ENCODE results near the gene ASPA.

Gene ASPA

GRCh38 chr17:3526491-3526890 lies 50.7 kb downstream of the ASPA start:
- H3K9me3 ChIP-seq (ENCODE audit: control insufficient read depth, insufficient read depth, low read depth, low read length), result no peaks in the 10 kb centered on the region
- no peaks in the 10 kb centered on the region for H3K4me1 ChIP-seq (ENCODE audit: control insufficient read depth, insufficient read depth, low read length)
- ChIA-PET POLR2A (no interaction called here), CTCF (interaction anchor here (0.7 to 1.0 kb wide), 3 partner anchors 9 to 121 kb away, joined by 3 to 5 read pairs (median 4); no protein-coding TSS in a partner anchor)
- no peak for TF ChIP-seq ZSCAN5A (tag by site-specific recombination; IDR thresholded peaks at IDR 0.05)
- TF ChIP-seq ZNF623 (tag by site-specific recombination; IDR thresholded peaks at IDR 0.05), result no peak
- TF ChIP-seq ZBTB44 (tag by site-specific recombination; IDR thresholded peaks at IDR 0.05), result no peak
- no peak for TF ChIP-seq ZBTB20 (tag by site-specific recombination; IDR thresholded peaks at IDR 0.05)
- H3K36me3 ChIP-seq (ENCODE audit: control insufficient read depth in 2 of 2, insufficient read depth in 1 of 2, low read length in 2 of 2), result no peaks in the 10 kb centered on the region
- H3K4me3 ChIP-seq (ENCODE audit: low read depth, low read length), result no peak overlapping the region
- H3K27ac ChIP-seq (ENCODE audit: extremely low read depth, low read depth, low read length), result no peak overlapping the region

GRCh38 chr17:3526971-3527370 lies 51.2 kb downstream of the ASPA start:
- CTCF ChIA-PET, result interaction anchor here (0.7 kb wide), 2 partner anchors 99 to 120 kb away, joined by 3 to 5 read pairs; no protein-coding TSS in a partner anchor
- Histone ChIP-seq H3K27ac (ENCODE audit: extremely low read depth, low read depth, low read length) (no peak overlapping the region), H3K4me1 (ENCODE audit: control insufficient read depth, insufficient read depth, low read length) (no peaks in the 10 kb centered on the region), H3K4me3 (ENCODE audit: low read depth, low read length) (no peak overlapping the region), H3K36me3 (ENCODE audit: control insufficient read depth in 2 of 2, insufficient read depth in 1 of 2, low read length in 2 of 2) (no peaks in the 10 kb centered on the region), H3K9me3 (ENCODE audit: control insufficient read depth, insufficient read depth, low read depth, low read length) (no peaks in the 10 kb centered on the region)
- POLR2A ChIA-PET, result no interaction called here
- TF ChIP-seq ZNF302 (tag by site-specific recombination; IDR thresholded peaks at IDR 0.05; ENCODE audit: low read depth), result no peak
- no peak for TF ChIP-seq IKZF3 (tag by site-specific recombination; IDR thresholded peaks at IDR 0.05)
- TF ChIP-seq, protein P1, sequence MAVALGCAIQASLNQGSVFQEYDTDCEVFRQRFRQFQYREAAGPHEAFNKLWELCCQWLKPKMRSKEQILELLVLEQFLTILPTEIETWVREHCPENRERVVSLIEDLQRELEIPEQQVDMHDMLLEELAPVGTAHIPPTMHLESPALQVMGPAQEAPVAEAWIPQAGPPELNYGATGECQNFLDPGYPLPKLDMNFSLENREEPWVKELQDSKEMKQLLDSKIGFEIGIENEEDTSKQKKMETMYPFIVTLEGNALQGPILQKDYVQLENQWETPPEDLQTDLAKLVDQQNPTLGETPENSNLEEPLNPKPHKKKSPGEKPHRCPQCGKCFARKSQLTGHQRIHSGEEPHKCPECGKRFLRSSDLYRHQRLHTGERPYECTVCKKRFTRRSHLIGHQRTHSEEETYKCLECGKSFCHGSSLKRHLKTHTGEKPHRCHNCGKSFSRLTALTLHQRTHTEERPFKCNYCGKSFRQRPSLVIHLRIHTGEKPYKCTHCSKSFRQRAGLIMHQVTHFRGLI (tag by site-specific recombination; IDR thresholded peaks at IDR 0.05), result no peak
- TF ChIP-seq ZNF394 (tag by site-specific recombination; IDR thresholded peaks at IDR 0.05; ENCODE audit: borderline replicate concordance), result no peak
- no peak for TF ChIP-seq ZNF623 (tag by site-specific recombination; IDR thresholded peaks at IDR 0.05)
- TF ChIP-seq ZNF660 (tag by site-specific recombination; IDR thresholded peaks at IDR 0.05), result no peak
- TF ChIP-seq TRIM28 (IDR thresholded peaks at IDR 0.05; ENCODE audit: borderline replicate concordance, low read length), result no peak
- no peak for TF ChIP-seq SP7 (tag by site-specific recombination; IDR thresholded peaks at IDR 0.05)
- no peak for TF ChIP-seq GLIS1 (tag by site-specific recombination; IDR thresholded peaks at IDR 0.05)

- TF ChIP-seq ZNF366 (tag by site-specific recombination; conservative IDR thresholded peaks at IDR 0.05) (peak; percentile 92), ZNF792 (tag by site-specific recombination; IDR thresholded peaks at IDR 0.05) (no peak)
- POLR2A ChIA-PET, result no interaction called here
- no peaks in the 10 kb centered on the region for H3K36me3 ChIP-seq (ENCODE audit: control insufficient read depth in 2 of 2, insufficient read depth in 1 of 2, low read length in 2 of 2)
- H3K27ac ChIP-seq (ENCODE audit: extremely low read depth, low read depth, low read length), result no peak overlapping the region
- no peaks in the 10 kb centered on the region for H3K9me3 ChIP-seq (ENCODE audit: control insufficient read depth, insufficient read depth, low read depth, low read length)
- H3K4me3 ChIP-seq (ENCODE audit: low read depth, low read length), result no peak overlapping the region
- CTCF ChIA-PET, result no interaction called here
- no peaks in the 10 kb centered on the region for H3K4me1 ChIP-seq (ENCODE audit: control insufficient read depth, insufficient read depth, low read length)
Measured at GRCh38 chr17:3527468-3527867, 51.7 kb downstream of the ASPA start.

- no peak overlapping the region for H3K4me3 ChIP-seq (ENCODE audit: low read depth, low read length)
- no peak overlapping the region for H3K27ac ChIP-seq (ENCODE audit: extremely low read depth, low read depth, low read length)
- POLR2A ChIA-PET, result no interaction called here
- H3K9me3 ChIP-seq (ENCODE audit: control insufficient read depth, insufficient read depth, low read depth, low read length), result no peaks in the 10 kb centered on the region
- H3K36me3 ChIP-seq (ENCODE audit: control insufficient read depth in 2 of 2, insufficient read depth in 1 of 2, low read length in 2 of 2), result no peaks in the 10 kb centered on the region
- CTCF ChIA-PET, result no interaction called here
- H3K4me1 ChIP-seq (ENCODE audit: control insufficient read depth, insufficient read depth, low read length), result no peaks in the 10 kb centered on the region
- no peak for TF ChIP-seq ZIC2 (tag by site-specific recombination; IDR thresholded peaks at IDR 0.05)
- no peak for TF ChIP-seq ZNF654 (tag by site-specific recombination; IDR thresholded peaks at IDR 0.05; ENCODE audit: low read depth)
- TF ChIP-seq ZNF266 (tag by site-specific recombination; IDR thresholded peaks at IDR 0.05; ENCODE audit: low read depth), result no peak
- no peak for TF ChIP-seq TRIM28 (IDR thresholded peaks at IDR 0.05; ENCODE audit: borderline replicate concordance, low read length)
- no peak for TF ChIP-seq SP7 (tag by site-specific recombination; IDR thresholded peaks at IDR 0.05)
- TF ChIP-seq EGR2 (tag by site-specific recombination; IDR thresholded peaks at IDR 0.05; ENCODE audit: low read depth), result no peak
- TF ChIP-seq GLIS2 (tag by site-specific recombination; IDR thresholded peaks at IDR 0.05), result no peak
- TF ChIP-seq, protein P2, sequence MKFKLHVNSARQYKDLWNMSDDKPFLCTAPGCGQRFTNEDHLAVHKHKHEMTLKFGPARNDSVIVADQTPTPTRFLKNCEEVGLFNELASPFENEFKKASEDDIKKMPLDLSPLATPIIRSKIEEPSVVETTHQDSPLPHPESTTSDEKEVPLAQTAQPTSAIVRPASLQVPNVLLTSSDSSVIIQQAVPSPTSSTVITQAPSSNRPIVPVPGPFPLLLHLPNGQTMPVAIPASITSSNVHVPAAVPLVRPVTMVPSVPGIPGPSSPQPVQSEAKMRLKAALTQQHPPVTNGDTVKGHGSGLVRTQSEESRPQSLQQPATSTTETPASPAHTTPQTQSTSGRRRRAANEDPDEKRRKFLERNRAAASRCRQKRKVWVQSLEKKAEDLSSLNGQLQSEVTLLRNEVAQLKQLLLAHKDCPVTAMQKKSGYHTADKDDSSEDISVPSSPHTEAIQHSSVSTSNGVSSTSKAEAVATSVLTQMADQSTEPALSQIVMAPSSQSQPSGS (tag by site-specific recombination; IDR thresholded peaks at IDR 0.05; ENCODE audit: low read depth), result no peak
Measured at GRCh38 chr17:3527896-3528295, 52.1 kb downstream of the ASPA start.
